ENCODE measurements around the gene THOP1. TPM values are rescaled to one million over a fixed set of nuclear protein-coding genes. Genes with fewer than 3 reads are reported as not detected.

The THOP1 gene
- total and polyA plus RNA-seq, 7 donors: 23.2 to 97.0 (median 39.8) TPM

GRCh38 chr19:2780284-2780683 lies 5.0 kb upstream of the THOP1 start:
- Histone ChIP-seq H3K4me3 (no peak overlapping the region), H3K4me1 (peaks cover 0 to 63% (median 48%) of the 10 kb centered on the region in 4 donors), H3K27ac (no peak overlapping the region), H3K36me3 (no peaks in the 10 kb centered on the region), H3K9me3 (no peaks in the 10 kb centered on the region), H3K27me3 (no peaks in the 10 kb centered on the region)
- TF ChIP-seq CTCF (IDR thresholded peaks at IDR 0.05) (no peak), POLR2A (IDR thresholded peaks at IDR 0.05) (no peak), EP300 (IDR thresholded peaks at IDR 0.05) (no peak), POLR2AphosphoS5 (IDR thresholded peaks at IDR 0.05) (no peak)
- DNase-seq: no peak
- WGBS, 2 donors: 91 to 92% methylated on average over 7 of the region's 7 CpGs
- intact Hi-C loops (cut with DNase I): loop anchor here (10.0 kb wide), 1 partner anchor 355 kb away; the partner anchor contains the start of gene TIMM13

- H3K27me3 ChIP-seq: no peaks in the 10 kb centered on the region
- peaks cover 0 to 75% (median 54%) of the 10 kb centered on the region in 4 donors for H3K4me1 ChIP-seq
- intact Hi-C loops (cut with DNase I): loop anchor here (10.0 kb wide), 1 partner anchor 358 kb away; the partner anchor contains the start of gene TIMM13
- peak overlapping the region; percentile 76 to 100 (median 90) for H3K4me3 ChIP-seq
- H3K9me3 ChIP-seq: no peaks in the 10 kb centered on the region
- WGBS, 2 donors: 1 to 3% methylated on average over 24 of the region's 24 CpGs
- no peak for DNase-seq
- no peaks in the 10 kb centered on the region for H3K36me3 ChIP-seq
- no peak for TF ChIP-seq POLR2A (IDR thresholded peaks at IDR 0.05)
- no peak for TF ChIP-seq EP300 (IDR thresholded peaks at IDR 0.05)
- TF ChIP-seq POLR2AphosphoS5 (IDR thresholded peaks at IDR 0.05): no peak
- no peak for TF ChIP-seq CTCF (IDR thresholded peaks at IDR 0.05)
- H3K27ac ChIP-seq: peak overlapping the region; percentile 87 to 96 (median 94)
These were observed 2.9 kb upstream of the THOP1 start for GRCh38 chr19:2782329-2782935.

- Histone ChIP-seq H3K36me3 (no peaks in the 10 kb centered on the region), H3K27ac (peak within 1 kb of the TSS; percentile 87 to 96 (median 94)), H3K4me3 (peak within 1 kb of the TSS; percentile 76 to 100 (median 90)), H3K27me3 (no peaks in the 10 kb centered on the region), H3K9me3 (no peaks in the 10 kb centered on the region), H3K4me1 (peaks cover 0 to 72% (median 54%) of the 10 kb centered on the region in 4 donors)
- peak; percentile 78 to 87 for TF ChIP-seq POLR2A (IDR thresholded peaks at IDR 0.05)
- peak in 3 of 4 experiments; percentile 15 to 35 (median 29) for TF ChIP-seq CTCF (IDR thresholded peaks at IDR 0.05)
- TF ChIP-seq EP300 (IDR thresholded peaks at IDR 0.05): peak in 1 of 4 donors; percentile 68
- peak; percentile 86 to 94 (median 92) for TF ChIP-seq POLR2AphosphoS5 (IDR thresholded peaks at IDR 0.05)
- peak; percentile 99 for DNase-seq
- intact Hi-C loops (cut with DNase I): loop anchor here (10.0 kb wide), 1 partner anchor 358 kb away; the partner anchor contains the start of gene TIMM13
- 1% methylated on average over 68 of the region's 68 CpGs for WGBS, 2 donors
These were observed 2.1 kb upstream of the THOP1 start, which contains the start of gene SGTA for GRCh38 chr19:2782936-2783780. SGTA (minus strand) TSS chr19:2783273; CDS start chr19:2769068, 14,205 bp downstream.

- no peaks in the 10 kb centered on the region for H3K36me3 ChIP-seq
- H3K27ac ChIP-seq: peak overlapping the region; percentile 87 to 96 (median 94)
- peak overlapping the region in 3 of 4 donors; percentile 76 to 92 (median 88) for H3K4me3 ChIP-seq
- WGBS, 2 donors: 82 to 85% methylated on average over 7 of the region's 7 CpGs
- intact Hi-C loops (cut with DNase I): loop anchor here (10.0 kb wide), 1 partner anchor 359 kb away; the partner anchor contains the start of gene TIMM13
- no peaks in the 10 kb centered on the region for H3K9me3 ChIP-seq
- H3K27me3 ChIP-seq: no peaks in the 10 kb centered on the region
- peaks cover 0 to 66% (median 54%) of the 10 kb centered on the region in 4 donors for H3K4me1 ChIP-seq
- DNase-seq: no peak
- TF ChIP-seq CTCF (IDR thresholded peaks at IDR 0.05): no peak
- no peak for TF ChIP-seq POLR2A (IDR thresholded peaks at IDR 0.05)
- no peak for TF ChIP-seq POLR2AphosphoS5 (IDR thresholded peaks at IDR 0.05)
- no peak for TF ChIP-seq EP300 (IDR thresholded peaks at IDR 0.05)
These were observed 1.5 kb upstream of the THOP1 start for GRCh38 chr19:2783781-2784145.
